HEK293T (cell line): ENCODE measurements around the gene RFPL1.

Source experiments
- ARNT ChIP-seq: fragments of 450-650 bp; IDR thresholded peaks from 2 replicates; pipeline ENCODE4 v1.6.1; 2017; ENCODE audit warnings: mild to moderate bottlenecking
- BHLHE40 ChIP-seq: fragments of 450-650 bp; IDR thresholded peaks from 2 replicates; pipeline ENCODE4 v1.6.1; 2016; ENCODE audit warnings: mild to moderate bottlenecking, moderate library complexity, borderline replicate concordance
- ELF4 ChIP-seq: fragments of 450-650 bp; IDR thresholded peaks from 2 replicates; pipeline ENCODE4 v1.6.1; 2017; ENCODE audit warnings: antibody characterized with exemption
- FOXK2 ChIP-seq: fragments of 450-650 bp; IDR thresholded peaks from 2 replicates; pipeline ENCODE4 v1.6.1; 2016; ENCODE audit warnings: mild to moderate bottlenecking
- FOXM1 ChIP-seq: fragments of 450-650 bp; IDR thresholded peaks from 2 replicates; pipeline ENCODE4 v1.6.1; 2017; ENCODE audit warnings: mild to moderate bottlenecking, borderline replicate concordance
- HDGF ChIP-seq: fragments of 450-650 bp; IDR thresholded peaks from 2 replicates; pipeline ENCODE4 v1.6.1; 2017; ENCODE audit warnings: antibody characterized with exemption, borderline replicate concordance
- LEF1 ChIP-seq: fragments of 450-650 bp; IDR thresholded peaks from 2 replicates; pipeline ENCODE4 v1.6.1; 2017; ENCODE audit warnings: mild to moderate bottlenecking, borderline replicate concordance
- NFRKB ChIP-seq: fragments of 450-650 bp; IDR thresholded peaks from 2 replicates; pipeline ENCODE4 v1.6.1; 2016; ENCODE audit warnings: mild to moderate bottlenecking, moderate library complexity
- SP1 ChIP-seq: fragments of 450-650 bp; IDR thresholded peaks from 2 replicates; pipeline ENCODE4 v1.6.1; 2017
- SUZ12 ChIP-seq: fragments of 450-650 bp; IDR thresholded peaks from 2 replicates; pipeline ENCODE4 v1.6.1; 2016; ENCODE audit warnings: mild to moderate bottlenecking
- ZNF384 ChIP-seq: fragments of 450-650 bp; IDR thresholded peaks from 2 replicates; pipeline ENCODE4 v1.6.1; 2016
- TF ChIP-seq, protein P1 (sequence below): fragments of 450-650 bp; IDR thresholded peaks from 2 replicates; pipeline ENCODE4 v1.6.1; 2016

GRCh38 chr22:29481265-29482000 is 43.0 kb downstream of the RFPL1 start:
- TF ChIP-seq FOXK2 (no peak), ELF4 (no peak), ZNF384 (no peak), SUZ12 (no peak), SP1 (no peak), BHLHE40 (no peak), ARNT (no peak), FOXM1 (no peak), LEF1 (no peak), NFRKB (no peak), HDGF (no peak)
- TF ChIP-seq, protein P1, sequence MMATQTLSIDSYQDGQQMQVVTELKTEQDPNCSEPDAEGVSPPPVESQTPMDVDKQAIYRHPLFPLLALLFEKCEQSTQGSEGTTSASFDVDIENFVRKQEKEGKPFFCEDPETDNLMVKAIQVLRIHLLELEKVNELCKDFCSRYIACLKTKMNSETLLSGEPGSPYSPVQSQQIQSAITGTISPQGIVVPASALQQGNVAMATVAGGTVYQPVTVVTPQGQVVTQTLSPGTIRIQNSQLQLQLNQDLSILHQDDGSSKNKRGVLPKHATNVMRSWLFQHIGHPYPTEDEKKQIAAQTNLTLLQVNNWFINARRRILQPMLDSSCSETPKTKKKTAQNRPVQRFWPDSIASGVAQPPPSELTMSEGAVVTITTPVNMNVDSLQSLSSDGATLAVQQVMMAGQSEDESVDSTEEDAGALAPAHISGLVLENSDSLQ = no peak
